SU-DHL-6 (cell line): ENCODE results near the gene BFAR.
"Not testable (repeated sequence)": the region's sequence is repeated elsewhere in the genome, so short reads cannot be mapped to it uniquely, and the experiment has no call there.

Experiments
- EZH2phosphoT487 ChIP-seq: fragments of 200-600 bp; sonication (generic), shearing (Covaris generic); conservative IDR thresholded peaks from 2 replicates; pipeline ENCODE4 v1.6.1; 2018; ENCODE audit warnings: mild to moderate bottlenecking, antibody characterized with exemption, low read length, moderate library complexity, mixed read lengths
- TF ChIP-seq, protein P1 (sequence below): fragments of 200-600 bp; sonication (generic); IDR thresholded peaks from one replicate; pipeline ENCODE4 v1.5.1; 2017; ENCODE audit warnings: antibody characterized with exemption, mild to moderate bottlenecking, low read length, moderate library complexity; ENCODE audit not compliant: insufficient read depth, poor library complexity, severe bottlenecking

DNA sequence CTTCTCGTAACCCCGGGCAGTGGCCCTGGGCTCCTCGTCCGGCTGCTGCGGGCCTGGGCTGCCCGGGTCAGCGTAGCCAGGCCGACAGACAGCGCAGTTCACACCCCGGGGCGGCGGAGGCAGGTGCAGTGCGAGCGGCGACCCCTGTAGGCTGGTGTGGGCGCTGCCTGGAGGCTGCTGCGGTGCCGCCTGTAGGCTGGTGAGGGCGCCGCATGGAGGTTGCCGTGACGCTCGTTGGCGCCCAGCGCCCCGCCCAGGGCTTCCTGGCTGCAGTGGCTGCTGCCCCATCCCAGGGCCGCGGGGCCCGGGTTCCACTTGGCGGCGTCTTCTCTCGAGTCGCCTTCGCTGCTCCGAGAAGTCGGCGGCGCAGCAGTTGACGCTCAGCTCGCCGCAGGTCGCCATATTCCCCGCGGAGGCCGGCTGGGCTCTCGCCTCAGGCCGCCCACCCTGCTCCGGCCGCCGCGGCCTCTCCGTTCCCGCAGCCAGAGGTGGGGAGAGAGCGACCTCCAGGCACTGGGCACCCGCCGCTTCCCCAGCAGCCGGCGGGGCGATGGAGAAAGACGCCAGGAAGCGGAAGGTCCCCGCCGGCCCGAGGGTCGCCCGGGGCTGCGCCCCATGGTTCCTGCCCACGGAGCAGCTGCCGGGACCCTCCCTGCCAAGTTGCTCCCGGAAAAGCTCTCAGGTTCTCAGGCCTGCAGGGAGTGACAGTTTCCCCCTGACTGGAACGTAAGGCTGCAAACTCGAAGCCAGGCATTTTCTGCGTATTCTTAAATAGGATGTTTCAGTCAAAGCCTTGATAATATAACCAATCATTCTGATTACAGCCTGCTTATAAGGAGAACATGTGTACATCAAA, 70.6 kb downstream of the BFAR start, which contains the start of gene NPIPA3:
- TF ChIP-seq, protein P1, sequence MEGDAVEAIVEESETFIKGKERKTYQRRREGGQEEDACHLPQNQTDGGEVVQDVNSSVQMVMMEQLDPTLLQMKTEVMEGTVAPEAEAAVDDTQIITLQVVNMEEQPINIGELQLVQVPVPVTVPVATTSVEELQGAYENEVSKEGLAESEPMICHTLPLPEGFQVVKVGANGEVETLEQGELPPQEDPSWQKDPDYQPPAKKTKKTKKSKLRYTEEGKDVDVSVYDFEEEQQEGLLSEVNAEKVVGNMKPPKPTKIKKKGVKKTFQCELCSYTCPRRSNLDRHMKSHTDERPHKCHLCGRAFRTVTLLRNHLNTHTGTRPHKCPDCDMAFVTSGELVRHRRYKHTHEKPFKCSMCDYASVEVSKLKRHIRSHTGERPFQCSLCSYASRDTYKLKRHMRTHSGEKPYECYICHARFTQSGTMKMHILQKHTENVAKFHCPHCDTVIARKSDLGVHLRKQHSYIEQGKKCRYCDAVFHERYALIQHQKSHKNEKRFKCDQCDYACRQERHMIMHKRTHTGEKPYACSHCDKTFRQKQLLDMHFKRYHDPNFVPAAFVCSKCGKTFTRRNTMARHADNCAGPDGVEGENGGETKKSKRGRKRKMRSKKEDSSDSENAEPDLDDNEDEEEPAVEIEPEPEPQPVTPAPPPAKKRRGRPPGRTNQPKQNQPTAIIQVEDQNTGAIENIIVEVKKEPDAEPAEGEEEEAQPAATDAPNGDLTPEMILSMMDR: not testable (repeated sequence)
- TF ChIP-seq EZH2phosphoT487: not testable (repeated sequence)
